GM12878 (cell line): Measurements from ENCODE around the gene LBX1. TPM values are rescaled to one million over a fixed set of nuclear protein-coding genes. Genes with fewer than 3 reads are reported as not detected.

Experiments used
- ATAC-seq: fragments of 200-7000 bp; cut with Tn5 transposase; 3 replicates; pipeline ENCODE4 v1.9.1; 2020; ENCODE audit warnings: mild to moderate bottlenecking, moderate library complexity
- BruUV-seq: library from RNA; stranded (reverse); fragments of 400-500 nt; replicated peaks from 2 replicates; lab custom pipeline; 2021; lab: Mats Ljungman, UMichigan
- CTCF ChIA-PET: fragments of 300-600 bp; sonication (Branson Sonifier 250); formaldehyde crosslinking; extraction: SDS; loops from one replicate; lab custom pipeline; 2021; ENCODE audit warnings: inconsistent platforms; lab: Yijun Ruan, JAX
- POLR2A ChIA-PET: fragments of 350-600 bp; formaldehyde crosslinking; extraction: SDS; loops from one replicate; lab custom pipeline; 2021; ENCODE audit warnings: inconsistent platforms; lab: Charles Lee
- RAD21 ChIA-PET: fragments of 300-600 bp; sonication (Branson Sonifier 250); formaldehyde crosslinking; loops from one replicate; lab custom pipeline; 2023; ENCODE audit warnings: antibody characterized with exemption; ENCODE audit not compliant: unreplicated experiment; lab: Charles Lee
- SMC1A ChIA-PET: fragments of 300-600 bp; sonication (Branson Sonifier 250); formaldehyde crosslinking; loops from one replicate; lab custom pipeline; 2023; ENCODE audit not compliant: unreplicated experiment, uncharacterized antibody; lab: Charles Lee
- DNase-seq: peaks from one replicate; pipeline ENCODE4 v3.0.0-alpha.2; 2011; ENCODE audit warnings: low read depth, low spot score
- FAIRE-seq: peaks from 3 replicates; lab custom pipeline; 2011; peaks lifted over from hg19 to GRCh38; lab: Jason Lieb, UNC
- H2AFZ ChIP-seq: 2 replicates; pipeline ENCODE4 v1.6.0; 2011; ENCODE audit warnings: low read depth, low read length, control low read depth; ENCODE audit not compliant: control insufficient read depth
- H3K27ac ChIP-seq: 2 replicates; pipeline ENCODE4 v1.5.1; 2011; ENCODE audit warnings: control low read depth; ENCODE audit not compliant: control insufficient read depth, insufficient read depth
- H3K27me3 ChIP-seq, 2 experiments: replicated peaks in 1 of 2; 2 replicates each; pipeline versions ENCODE4 v1.6.0 to v1.6.1; 2011; ENCODE audit warnings: low read length in 1 of 2; ENCODE audit not compliant: control insufficient read depth in 2 of 2, insufficient read depth in 2 of 2
- H3K36me3 ChIP-seq, 2 experiments: 2 replicates each; pipeline ENCODE4 v1.5.1; 2011; ENCODE audit warnings: low read length in 1 of 2; ENCODE audit not compliant: control insufficient read depth in 2 of 2, insufficient read depth in 2 of 2
- H3K4me1 ChIP-seq: 2 replicates; pipeline ENCODE4 v1.6.1; 2011; ENCODE audit warnings: mild to moderate bottlenecking, low read length, moderate library complexity, mixed read lengths; ENCODE audit not compliant: control insufficient read depth, insufficient read depth
- H3K4me2 ChIP-seq: 2 replicates; pipeline ENCODE4 v1.6.0; 2011; ENCODE audit warnings: control low read depth; ENCODE audit not compliant: control insufficient read depth, insufficient read depth
- H3K4me3 ChIP-seq: fragments of 200-600 bp; sonication (generic); 2 replicates; pipeline ENCODE4 v1.5.1; 2016
- H3K79me2 ChIP-seq: 2 replicates; pipeline ENCODE4 v1.6.0; 2011; ENCODE audit warnings: low read length; ENCODE audit not compliant: control insufficient read depth, insufficient read depth
- H3K9ac ChIP-seq: 2 replicates; pipeline ENCODE4 v1.8.0; 2011; ENCODE audit warnings: low read length, control low read depth, mixed read lengths; ENCODE audit not compliant: control insufficient read depth, insufficient read depth
- H3K9me3 ChIP-seq: replicated peaks from 3 replicates; pipeline ENCODE4 v1.5.1; 2011; ENCODE audit warnings: mild to moderate bottlenecking, low read length; ENCODE audit not compliant: control insufficient read depth, insufficient read depth
- H4K20me1 ChIP-seq: 2 replicates; pipeline ENCODE4 v1.6.0; 2011; ENCODE audit not compliant: control insufficient read depth, insufficient read depth
- ATF2 ChIP-seq: IDR thresholded peaks from 2 replicates; pipeline ENCODE4 v1.6.1; 2012; ENCODE audit warnings: low read length, inconsistent platforms
- BCL3 ChIP-seq: IDR thresholded peaks from 2 replicates; pipeline ENCODE4 v1.6.1; 2011; ENCODE audit warnings: borderline replicate concordance, low read depth, mild to moderate bottlenecking, moderate library complexity, low read length; ENCODE audit not compliant: insufficient read depth, poor library complexity, severe bottlenecking
- CBX5 ChIP-seq: sonication (generic); IDR thresholded peaks from 2 replicates; pipeline ENCODE4 v1.6.1; 2016; ENCODE audit warnings: low read depth, moderate library complexity, mild to moderate bottlenecking, inconsistent platforms
- CHD2 ChIP-seq: IDR thresholded peaks from 2 replicates; pipeline ENCODE4 v1.6.1; 2011; ENCODE audit warnings: low read depth, low read length, improper control_type of control experiment, borderline replicate concordance
- EGR1 ChIP-seq, 2 experiments: IDR thresholded peaks; 1 replicate in 1 of 2; 2 replicates in 1 of 2; pipeline ENCODE4 v1.6.1; 2011 to 2012; ENCODE audit warnings: low read depth in 2 of 2, low read length in 2 of 2, borderline replicate concordance in 1 of 2, mild to moderate bottlenecking in 1 of 2, moderate library complexity in 1 of 2
- ESRRA ChIP-seq: IDR thresholded peaks from 2 replicates; pipeline ENCODE4 v1.6.1; 2012; ENCODE audit warnings: mild to moderate bottlenecking, low read length, improper control_type of control experiment
- IRF3 ChIP-seq: fragments of 450-650 bp; IDR thresholded peaks from 2 replicates; pipeline ENCODE4 v1.6.1; 2014; ENCODE audit warnings: mild to moderate bottlenecking
- KAT2A ChIP-seq: conservative IDR thresholded peaks from 2 replicates; pipeline ENCODE4 v1.6.1; 2011; ENCODE audit warnings: low read depth, low read length; ENCODE audit not compliant: control insufficient read depth
- MYB ChIP-seq: fragments of 150-350 bp; IDR thresholded peaks from 2 replicates; pipeline ENCODE4 v1.6.1; 2014; ENCODE audit warnings: mild to moderate bottlenecking, low read depth, low read length, borderline replicate concordance
- NFXL1 ChIP-seq: fragments of 450-650 bp; IDR thresholded peaks from 2 replicates; pipeline ENCODE4 v1.6.1; 2017; ENCODE audit warnings: antibody characterized with exemption, mild to moderate bottlenecking, borderline replicate concordance
- NFYB ChIP-seq: IDR thresholded peaks from 2 replicates; pipeline ENCODE4 v1.6.1; 2011; ENCODE audit warnings: low read depth, mild to moderate bottlenecking, low read length, improper control_type of control experiment, moderate library complexity; ENCODE audit not compliant: insufficient read depth
- PAX5 ChIP-seq: IDR thresholded peaks from 2 replicates; pipeline ENCODE4 v1.6.1; 2011; ENCODE audit warnings: low read depth, low read length, borderline replicate concordance
- POLR2A ChIP-seq: IDR thresholded peaks from 2 replicates; pipeline ENCODE4 v1.6.1; 2011; ENCODE audit warnings: low read depth, mild to moderate bottlenecking, low read length
- PRDM15 ChIP-seq: fragments of 450-650 bp; formaldehyde crosslinking; IDR thresholded peaks from 2 replicates; pipeline ENCODE4 v1.4.0; 2020; ENCODE audit warnings: mild to moderate bottlenecking, moderate library complexity
- RAD21 ChIP-seq: IDR thresholded peaks from 2 replicates; pipeline ENCODE4 v1.6.1; 2011; ENCODE audit warnings: mild to moderate bottlenecking, low read depth, low read length, moderate library complexity; ENCODE audit not compliant: insufficient read depth
- SMAD5 ChIP-seq: IDR thresholded peaks from 2 replicates; pipeline ENCODE4 v1.6.1; 2016; ENCODE audit warnings: antibody characterized with exemption, low read depth
- WGBS: methylation state at CpG from one replicate; pipeline ENCODE4 v1.1.6; 2016; ENCODE audit warnings: low lambda C conversion rate; ENCODE audit not compliant: insufficient replicate concordance, insufficient coverage; ENCODE audit errors: missing lambda C conversion rate; 5-methylcytosine and 5-hydroxymethylcytosine counted together
- in situ Hi-C: fragments of 300-500 bp; cut with MboI; formaldehyde crosslinking; loops from 9 replicates; pipeline ENCODE4 v1.14.3; 2018; ENCODE audit warnings: mixed read lengths
- intact Hi-C: fragments of 100-400 bp; cut with micrococcal nuclease; formaldehyde crosslinking; loops from one replicate; pipeline ENCODE4 v1.14.2; 2022; ENCODE audit not compliant: unreplicated experiment
- polyA plus RNA-seq, 11 experiments: library from polyadenylated mRNA; depleted of rRNA in 4 of 11; unstranded in 6 of 11; stranded (reverse) in 5 of 11; fragments of >200 nt; fragmentation: Nextera tagmentation in 4 of 11; fragmentation: Illumina TruSeq in 1 of 11; extraction: Ambion mirVana in 4 of 11; extraction: Trizol in 1 of 11; gene quantifications; 1 replicate in 1 of 11; 2 replicates in 10 of 11; pipeline versions ENCODE4 v1.2.1 to v1.2.3, GENCODE V29; 2011 to 2016; ENCODE audit warnings: inconsistent platforms in 2 of 11, missing spikeins in 2 of 11, low read depth in 1 of 11
- total RNA-seq, 4 experiments: library from RNA; depleted of rRNA in 3 of 4; stranded (reverse); fragments of >200 nt in 3 of 4; fragmentation: Illumina TruSeq in 1 of 4; extraction: Trizol in 1 of 4; gene quantifications; 2 replicates each; pipeline versions ENCODE4 v1.2.1 to v1.2.3, GENCODE V29; 2013 to 2021

LBX1 gene
- total and polyA plus RNA-seq, 10 of the 15 experiments (the other 5 are each of a cell fraction or from before 2014, with no cell fraction given): not detected

DNA sequence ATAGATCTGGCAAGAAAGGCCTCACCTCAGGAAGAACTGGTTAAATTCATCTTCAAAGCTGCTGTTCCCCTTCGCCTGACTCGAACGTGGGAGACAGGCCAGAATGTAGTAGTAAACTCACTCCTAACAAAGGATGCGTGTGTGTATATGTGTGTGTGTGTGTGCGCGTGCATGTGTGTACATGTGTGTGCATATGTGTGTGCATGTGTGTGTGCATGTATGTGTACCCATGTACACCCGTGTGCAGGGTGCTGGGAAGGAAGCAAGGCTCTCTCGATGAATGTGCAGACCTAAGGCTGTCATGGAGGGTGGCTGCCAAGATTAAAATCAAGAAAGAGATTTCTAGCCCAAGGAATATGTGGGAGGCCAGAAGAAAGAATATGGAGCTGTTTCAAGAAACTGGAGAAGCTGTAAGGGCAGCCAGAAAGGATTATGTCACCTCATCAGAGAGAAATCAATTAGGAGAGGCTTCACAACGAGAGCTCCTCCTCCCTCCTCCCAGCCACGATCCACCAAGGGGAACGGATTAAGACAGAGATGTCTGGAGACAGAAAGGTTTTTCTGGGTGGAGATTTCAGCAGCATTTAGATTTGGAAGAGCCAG is 34.0 kb upstream of the LBX1 start (continued):
- no peak for TF ChIP-seq ATF2
- TF ChIP-seq KAT2A: no peak
- TF ChIP-seq CBX5: no peak
- TF ChIP-seq SMAD5: no peak
- TF ChIP-seq NFYB: no peak

DNA sequence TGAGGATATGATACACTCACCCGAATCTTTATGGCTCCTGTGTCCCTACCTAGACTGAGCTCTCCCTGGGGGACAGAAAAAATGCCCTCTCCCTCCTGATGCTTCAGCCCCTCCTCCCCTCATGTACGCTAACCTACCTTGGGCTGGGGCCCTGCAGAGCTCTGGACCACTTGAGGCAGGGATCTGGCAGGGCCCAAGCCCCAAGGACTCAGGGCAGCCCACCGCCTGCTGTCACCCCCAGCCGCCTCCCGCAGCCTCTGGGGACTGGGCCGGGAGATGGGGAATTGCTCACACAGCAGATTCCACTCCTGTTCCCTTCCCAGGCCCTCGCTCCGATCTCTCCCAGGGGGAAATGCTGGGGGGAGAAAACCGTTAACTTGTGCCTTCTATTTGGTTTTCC is 32.9 kb upstream of the LBX1 start:
- Histone ChIP-seq H3K4me3 (no peak overlapping the region), H3K9ac (no peak overlapping the region), H4K20me1 (no peaks in the 10 kb centered on the region), H3K27me3 (peaks cover 0 to 2% of the 10 kb centered on the region in 2 experiments; a peak in 2 of 4 replicates), H3K4me1 (no peaks in the 10 kb centered on the region), H3K27ac (no peak overlapping the region), H3K9me3 (no peaks in the 10 kb centered on the region; the same call in 2 of the 3 replicates), H3K36me3 (no peaks in the 10 kb centered on the region), H3K4me2 (no peak overlapping the region), H2AFZ (no peak overlapping the region), H3K79me2 (no peaks in the 10 kb centered on the region)
- BruUV-seq: no TSS peak
- ATAC-seq (no peak), FAIRE-seq (no peak)
- intact Hi-C loops: no loop called here
- ChIA-PET POLR2A (no interaction called here), RAD21 (no interaction called here), CTCF (interaction anchor here (0.9 kb wide), 1 partner anchor 48 kb away, joined by 3 read pairs; no protein-coding TSS in a partner anchor), SMC1A (no interaction called here)
- 31% methylated on average over 9 of the region's 9 CpGs for WGBS
- in situ Hi-C loops: no loop called here
- TF ChIP-seq POLR2A (no peak), RAD21 (no peak), ESRRA (no peak), BCL3 (no peak), EGR1 (IDR thresholded peaks at IDR 0.05; ENCODE audit: borderline replicate concordance in 1 of 2, low read depth in 2 of 2, low read length in 2 of 2) (no peak), NFXL1 (no peak), CHD2 (no peak), PRDM15 (CRISPR knock-in tag) (no peak), PAX5 (no peak), IRF3 (no peak), MYB (no peak)
- TF ChIP-seq, all 136 proteins: peak for 0
- DNase-seq: no peak
